ENCODE measurements around the gene ST7. TPM values are rescaled to one million over a fixed set of nuclear protein-coding genes. Genes with fewer than 3 reads are reported as not detected.

The ST7 gene
- total RNA-seq, 3 donors from 2014 or later (not counting 1 experiment from before 2014, with no cell fraction given): 9.8 to 15.7 (median 12.9) TPM

GRCh38 chr7:117171106-117171505 lies 217.8 kb downstream of the ST7 start:
- Mint-ChIP-seq H3K4me1 (peaks cover 0 to 5% of the 10 kb centered on the region in 2 donors), H3K27ac (no peak overlapping the region), H3K27me3 (ENCODE audit: low read depth in 2 of 2) (no peaks in the 10 kb centered on the region), H3K9me3 (no peaks in the 10 kb centered on the region), H3K36me3 (no peaks in the 10 kb centered on the region), H3K4me3 (no peak overlapping the region)
- Histone ChIP-seq H3K36me3 (ENCODE audit: control insufficient read depth, insufficient read depth, low read length) (no peaks in the 10 kb centered on the region), H3K4me3 (ENCODE audit: low read length) (no peak overlapping the region), H3K27me3 (ENCODE audit: control insufficient read depth, insufficient read depth, low read length) (no peaks in the 10 kb centered on the region), H3K4me1 (ENCODE audit: control insufficient read depth, insufficient read depth, low read length) (no peaks in the 10 kb centered on the region), H3K27ac (ENCODE audit: low read length) (no peak overlapping the region), H3K9me3 (ENCODE audit: control insufficient read depth, insufficient read depth, low read length) (no peaks in the 10 kb centered on the region)
- intact Hi-C loops (cut with micrococcal nuclease): no loop called here
- 98% methylated on average over 4 of the region's 4 CpGs for WGBS (ENCODE audit: insufficient coverage)
- TF ChIP-seq CTCF (IDR thresholded peaks at IDR 0.05): no peak
- no peak for ATAC-seq
- no peak for DNase-seq

DNA sequence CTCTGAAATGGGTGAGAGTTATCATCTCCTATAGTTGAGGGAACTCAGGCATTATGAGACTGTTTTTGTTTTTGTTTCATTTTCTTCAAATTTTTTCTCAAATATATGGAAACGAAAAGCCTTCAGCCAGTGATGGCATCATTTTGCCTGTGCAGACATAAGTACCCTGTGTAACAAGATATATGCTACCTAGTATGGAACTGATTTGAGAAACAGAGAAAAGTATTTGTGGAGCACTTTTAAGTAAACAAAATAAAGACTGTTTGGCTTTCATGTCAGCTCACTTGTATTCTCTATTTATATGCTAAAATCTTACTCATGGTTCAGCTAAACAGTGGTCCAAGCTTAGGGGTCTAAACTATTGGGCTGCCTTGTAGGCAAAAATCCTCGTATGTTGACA lies 219.0 kb downstream of the ST7 start:
- intact Hi-C loops (cut with micrococcal nuclease): no loop called here
- no peaks in the 10 kb centered on the region for H3K36me3 ChIP-seq (ENCODE audit: control insufficient read depth, insufficient read depth, low read length)
- 92% methylated on average over 2 of the region's 2 CpGs for WGBS (ENCODE audit: insufficient coverage)
- H3K36me3 Mint-ChIP-seq: no peaks in the 10 kb centered on the region
- no peak overlapping the region for H3K4me3 ChIP-seq (ENCODE audit: low read length)
- no peak for TF ChIP-seq CTCF (IDR thresholded peaks at IDR 0.05)
- H3K27me3 ChIP-seq (ENCODE audit: control insufficient read depth, insufficient read depth, low read length): no peaks in the 10 kb centered on the region
- no peak overlapping the region for H3K4me3 Mint-ChIP-seq
- ATAC-seq (no peak), DNase-seq (no peak)
- no peaks in the 10 kb centered on the region for H3K9me3 Mint-ChIP-seq
- H3K9me3 ChIP-seq (ENCODE audit: control insufficient read depth, insufficient read depth, low read length): no peaks in the 10 kb centered on the region
- no peaks in the 10 kb centered on the region for H3K27me3 Mint-ChIP-seq (ENCODE audit: low read depth in 2 of 2)
- peaks cover 0 to 3% of the 10 kb centered on the region in 2 donors for H3K4me1 Mint-ChIP-seq
- no peak overlapping the region for H3K27ac ChIP-seq (ENCODE audit: low read length)
- H3K4me1 ChIP-seq (ENCODE audit: control insufficient read depth, insufficient read depth, low read length): no peaks in the 10 kb centered on the region
- no peak overlapping the region for H3K27ac Mint-ChIP-seq

DNA sequence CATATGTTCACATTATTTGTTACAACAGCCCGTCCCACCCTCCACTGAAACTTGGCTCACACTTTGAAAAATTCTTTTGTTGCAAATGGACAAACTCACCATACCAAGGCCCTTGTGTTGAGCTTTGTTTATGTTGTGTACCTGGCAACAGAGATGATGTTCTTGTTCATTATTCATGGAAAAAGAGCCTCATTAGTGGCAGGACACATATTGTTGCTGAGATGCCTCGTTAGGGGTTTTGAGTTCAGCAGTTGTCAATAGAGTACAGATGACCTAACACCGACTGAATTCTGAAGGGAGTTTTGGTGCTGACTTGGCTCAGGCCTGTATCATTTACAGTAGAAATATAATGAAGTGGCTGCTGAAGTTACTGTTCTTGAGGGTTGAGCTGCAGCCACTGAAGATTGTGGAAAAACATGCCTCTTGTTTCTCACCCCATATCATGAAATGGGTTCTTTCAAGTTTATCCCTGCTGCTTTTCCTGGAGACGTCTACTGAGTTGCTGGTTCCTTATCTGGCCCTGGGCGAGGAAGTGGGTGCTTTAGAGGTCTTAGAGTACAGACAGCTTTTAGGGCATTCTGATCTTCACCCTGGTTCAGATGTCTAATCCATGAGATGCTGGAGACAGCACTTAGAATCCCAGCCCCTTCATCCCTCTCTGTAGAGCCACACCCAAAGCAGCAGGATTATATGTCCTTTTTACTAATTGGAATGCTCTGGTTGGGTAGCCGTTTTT lies 219.9 kb downstream of the ST7 start:
- Histone ChIP-seq H3K36me3 (ENCODE audit: control insufficient read depth, insufficient read depth, low read length) (no peaks in the 10 kb centered on the region), H3K4me3 (ENCODE audit: low read length) (no peak overlapping the region), H3K4me1 (ENCODE audit: control insufficient read depth, insufficient read depth, low read length) (no peaks in the 10 kb centered on the region), H3K27me3 (ENCODE audit: control insufficient read depth, insufficient read depth, low read length) (no peaks in the 10 kb centered on the region), H3K9me3 (ENCODE audit: control insufficient read depth, insufficient read depth, low read length) (no peaks in the 10 kb centered on the region), H3K27ac (ENCODE audit: low read length) (no peak overlapping the region)
- no peak for TF ChIP-seq CTCF (IDR thresholded peaks at IDR 0.05)
- ATAC-seq (no peak), DNase-seq (no peak)
- Mint-ChIP-seq H3K9me3 (no peaks in the 10 kb centered on the region), H3K4me1 (no peaks in the 10 kb centered on the region), H3K27ac (no peak overlapping the region), H3K27me3 (ENCODE audit: low read depth in 2 of 2) (no peaks in the 10 kb centered on the region), H3K4me3 (no peak overlapping the region), H3K36me3 (no peaks in the 10 kb centered on the region)
- 87% methylated on average over 5 of the region's 6 CpGs for WGBS (ENCODE audit: insufficient coverage)
- intact Hi-C loops (cut with micrococcal nuclease): no loop called here

- ATAC-seq (no peak), DNase-seq (no peak)
- H3K9me3 Mint-ChIP-seq: no peaks in the 10 kb centered on the region
- no peaks in the 10 kb centered on the region for H3K27me3 Mint-ChIP-seq (ENCODE audit: low read depth in 2 of 2)
- H3K27me3 ChIP-seq (ENCODE audit: control insufficient read depth, insufficient read depth, low read length): no peaks in the 10 kb centered on the region
- 88% methylated on average over 2 of the region's 2 CpGs for WGBS (ENCODE audit: insufficient coverage)
- no peak for TF ChIP-seq CTCF (IDR thresholded peaks at IDR 0.05)
- no peak overlapping the region for H3K4me3 Mint-ChIP-seq
- H3K36me3 Mint-ChIP-seq: no peaks in the 10 kb centered on the region
- no peaks in the 10 kb centered on the region for H3K4me1 ChIP-seq (ENCODE audit: control insufficient read depth, insufficient read depth, low read length)
- H3K27ac Mint-ChIP-seq: no peak overlapping the region
- intact Hi-C loops (cut with micrococcal nuclease): no loop called here
- no peaks in the 10 kb centered on the region for H3K36me3 ChIP-seq (ENCODE audit: control insufficient read depth, insufficient read depth, low read length)
- no peaks in the 10 kb centered on the region for H3K4me1 Mint-ChIP-seq
- H3K9me3 ChIP-seq (ENCODE audit: control insufficient read depth, insufficient read depth, low read length): no peaks in the 10 kb centered on the region
- no peak overlapping the region for H3K27ac ChIP-seq (ENCODE audit: low read length)
- H3K4me3 ChIP-seq (ENCODE audit: low read length): no peak overlapping the region
Measured at GRCh38 chr7:117176206-117176605, 222.9 kb downstream of the ST7 start.

Data from natural killer cell (primary cell).